Measurements from ENCODE around the gene AP2S1.
"Not testable (repeated sequence)": the region's sequence is repeated elsewhere in the genome, so short reads cannot be mapped to it uniquely, and the experiment has no call there.

Gene AP2S1

GRCh38 chr19:46804432-46804831 lies 46.2 kb downstream of the AP2S1 start:
- DNase-seq (ENCODE audit: low spot score): not testable (repeated sequence)

GRCh38 chr19:46803555-46803954 lies 47.1 kb downstream of the AP2S1 start:
- DNase-seq (ENCODE audit: low spot score): no peak

GRCh38 chr19:46802152-46802551 lies 48.5 kb downstream of the AP2S1 start:
- DNase-seq (ENCODE audit: low spot score): no peak

GRCh38 chr19:46798713-46799112 lies 51.9 kb downstream of the AP2S1 start:
- no peak for DNase-seq (ENCODE audit: low spot score)

- no peak for DNase-seq (ENCODE audit: low spot score)
These were observed 52.8 kb downstream of the AP2S1 start for GRCh38 chr19:46797881-46798280.

- no peak for DNase-seq (ENCODE audit: low spot score)
These were observed 58.7 kb downstream of the AP2S1 start for GRCh38 chr19:46791944-46792343.

- DNase-seq (ENCODE audit: low spot score): no peak
These were observed 61.3 kb downstream of the AP2S1 start for GRCh38 chr19:46789371-46789770.

GRCh38 chr19:46788968-46789338 lies 61.7 kb downstream of the AP2S1 start:
- DNase-seq (ENCODE audit: low spot score): no peak

- peak; percentile 98 for DNase-seq (ENCODE audit: low spot score)
These were observed 62.2 kb downstream of the AP2S1 start, which contains the start of gene SLC1A5 for GRCh38 chr19:46788262-46788967. Gene SLC1A5 (minus strand): TSS chr19:46788594. CDS start chr19:46787965, 629 bp downstream.

All from AG20443 (cell line).